IMR-90 (cell line): ENCODE measurements around the gene CCNQ. TPM values are rescaled to one million over a fixed set of nuclear protein-coding genes. Genes with fewer than 3 reads are reported as not detected.

ENCODE experiments used
- ATAC-seq: fragments of 200-7000 bp; cut with Tn5 transposase; 2 replicates; pipeline ENCODE4 v1.9.1; 2020; ENCODE audit warnings: low read depth, mild to moderate bottlenecking, moderate library complexity
- BruUV-seq: library from RNA; stranded (reverse); fragments of 400-500 nt; replicated peaks from 2 replicates; lab custom pipeline; 2021; lab: Mats Ljungman, UMichigan
- CTCF ChIA-PET: fragments of 300-600 bp; formaldehyde crosslinking; extraction: SDS; loops from one replicate; lab custom pipeline; 2021; ENCODE audit warnings: antibody characterized with exemption; lab: Yijun Ruan, JAX
- POLR2A ChIA-PET: fragments of 300-600 bp; sonication (Branson Sonifier 250); formaldehyde crosslinking; loops from one replicate; lab custom pipeline; 2022; ENCODE audit warnings: antibody characterized with exemption; ENCODE audit not compliant: unreplicated experiment; lab: Charles Lee
- DNase-seq: peaks from one replicate; pipeline ENCODE4 v3.0.0; 2013
- H2AFZ ChIP-seq: replicated peaks from 2 replicates; pipeline ENCODE3; 2013; ENCODE audit warnings: low read length, mild to moderate bottlenecking; ENCODE audit not compliant: poor library complexity
- H2AK5ac ChIP-seq: 2 replicates; pipeline ENCODE4 v1.6.1; 2013; ENCODE audit warnings: low read depth, low read length, inconsistent platforms
- H2AK9ac ChIP-seq: replicated peaks from 2 replicates; pipeline ENCODE3; 2013; ENCODE audit warnings: mild to moderate bottlenecking, low read depth, low read length, moderate library complexity; ENCODE audit not compliant: poor library complexity
- H2BK120ac ChIP-seq: 2 replicates; pipeline ENCODE4 v1.6.1; 2013; ENCODE audit warnings: low read depth, low read length, inconsistent platforms
- H2BK15ac ChIP-seq: 3 replicates; pipeline ENCODE4 v1.6.1; 2013; ENCODE audit warnings: low read depth, low read length, inconsistent platforms
- H2BK20ac ChIP-seq: 2 replicates; pipeline ENCODE4 v1.6.1; 2013; ENCODE audit warnings: low read depth, mild to moderate bottlenecking, inconsistent platforms, low read length, moderate library complexity
- H2BK5ac ChIP-seq: 2 replicates; pipeline ENCODE4 v1.6.1; 2013; ENCODE audit warnings: mild to moderate bottlenecking, low read depth, low read length, inconsistent platforms; ENCODE audit not compliant: poor library complexity, severe bottlenecking
- H3K14ac ChIP-seq: replicated peaks from 2 replicates; pipeline ENCODE4 v1.6.1; 2013; ENCODE audit warnings: low read depth, low read length, inconsistent platforms
- H3K18ac ChIP-seq: 2 replicates; pipeline ENCODE4 v1.6.1; 2013; ENCODE audit warnings: low read depth, low read length, control low read depth
- H3K23ac ChIP-seq: 2 replicates; pipeline ENCODE4 v1.6.1; 2013; ENCODE audit warnings: low read depth, low read length, inconsistent platforms
- H3K27ac ChIP-seq: 2 replicates; pipeline ENCODE4 v1.5.1; 2013; ENCODE audit warnings: mild to moderate bottlenecking, control low read depth, low read length; ENCODE audit not compliant: insufficient read depth
- H3K27me3 ChIP-seq: 2 replicates; pipeline ENCODE4 v1.6.1; 2013; ENCODE audit warnings: low read length; ENCODE audit not compliant: control insufficient read depth, insufficient read depth
- H3K36me3 ChIP-seq: 2 replicates; pipeline ENCODE4 v1.6.1; 2013; ENCODE audit warnings: low read length, mixed read lengths; ENCODE audit not compliant: control insufficient read depth, insufficient read depth
- H3K4ac ChIP-seq: 2 replicates; pipeline ENCODE4 v1.6.1; 2013; ENCODE audit warnings: low read depth, low read length, inconsistent platforms
- H3K4me1 ChIP-seq: 2 replicates; pipeline ENCODE4 v1.6.1; 2013; ENCODE audit warnings: low read length, mixed read lengths; ENCODE audit not compliant: control insufficient read depth, insufficient read depth
- H3K4me2 ChIP-seq: 2 replicates; pipeline ENCODE4 v1.6.1; 2013; ENCODE audit warnings: low read depth, mild to moderate bottlenecking, control low read depth, low read length, moderate library complexity
- H3K4me3 ChIP-seq: 2 replicates; pipeline ENCODE4 v1.5.1; 2013; ENCODE audit warnings: low read depth, mild to moderate bottlenecking, control low read depth, low read length, moderate library complexity; ENCODE audit not compliant: insufficient read depth
- H3K56ac ChIP-seq: 2 replicates; pipeline ENCODE4 v1.6.1; 2013; ENCODE audit warnings: low read length, inconsistent platforms; ENCODE audit not compliant: insufficient read depth; ENCODE audit errors: extremely low read depth
- H3K79me1 ChIP-seq, 2 experiments: 2 replicates each; pipeline ENCODE4 v1.6.1; 2013; ENCODE audit warnings: low read length in 2 of 2, inconsistent platforms in 1 of 2, low read depth in 1 of 2
- H3K9ac ChIP-seq: 2 replicates; pipeline ENCODE4 v1.6.1; 2013; ENCODE audit warnings: low read depth, low read length, control low read depth
- H3K9me1 ChIP-seq: 2 replicates; pipeline ENCODE4 v1.6.1; 2013; ENCODE audit warnings: low read length, inconsistent platforms; ENCODE audit not compliant: insufficient read depth
- H3K9me3 ChIP-seq: 2 replicates; pipeline ENCODE4 v1.6.1; 2013; ENCODE audit warnings: low read length; ENCODE audit not compliant: control insufficient read depth, insufficient read depth
- H4K20me1 ChIP-seq: 2 replicates; pipeline ENCODE4 v1.6.1; 2013; ENCODE audit warnings: low read length, inconsistent platforms; ENCODE audit not compliant: insufficient read depth
- H4K5ac ChIP-seq: 2 replicates; pipeline ENCODE4 v1.6.1; 2013; ENCODE audit warnings: mild to moderate bottlenecking, low read depth, low read length, control low read depth
- H4K8ac ChIP-seq, 2 experiments: 2 replicates each; pipeline ENCODE4 v1.6.1; 2013; ENCODE audit warnings: low read depth in 2 of 2, low read length in 2 of 2, control low read depth in 1 of 2, inconsistent platforms in 1 of 2
- H4K91ac ChIP-seq: 2 replicates; pipeline ENCODE4 v1.6.1; 2013; ENCODE audit warnings: low read depth, low read length, inconsistent platforms; ENCODE audit not compliant: insufficient read depth
- CEBPB ChIP-seq: IDR thresholded peaks from 2 replicates; pipeline ENCODE4 v1.6.1; 2012; ENCODE audit warnings: low read depth, low read length, improper control_type of control experiment
- CHD1 ChIP-seq: IDR thresholded peaks from 2 replicates; pipeline ENCODE4 v1.6.1; 2012; ENCODE audit warnings: low read depth, low read length, improper control_type of control experiment
- CTCF ChIP-seq: conservative IDR thresholded peaks from 2 replicates; pipeline ENCODE4 v1.5.1; 2012; ENCODE audit warnings: mild to moderate bottlenecking, low read depth, low read length, improper control_type of control experiment
- FOS ChIP-seq: fragments of 150-350 bp; IDR thresholded peaks from 2 replicates; pipeline ENCODE4 v1.6.1; 2016; ENCODE audit warnings: low read depth, low read length
- MAFK ChIP-seq: IDR thresholded peaks from 2 replicates; pipeline ENCODE4 v1.6.1; 2012; ENCODE audit warnings: low read depth, low read length, improper control_type of control experiment
- MAZ ChIP-seq: IDR thresholded peaks from 2 replicates; pipeline ENCODE4 v1.6.1; 2012; ENCODE audit warnings: low read depth, mild to moderate bottlenecking, low read length, improper control_type of control experiment, moderate library complexity, borderline replicate concordance
- RAD21 ChIP-seq: IDR thresholded peaks from 2 replicates; pipeline ENCODE4 v1.6.1; 2012; ENCODE audit warnings: low read length, improper control_type of control experiment
- RFX5 ChIP-seq: IDR thresholded peaks from 2 replicates; pipeline ENCODE4 v1.8.0; 2012; ENCODE audit warnings: low read depth, mild to moderate bottlenecking, low read length, moderate library complexity
- SMC3 ChIP-seq: fragments of 150-350 bp; IDR thresholded peaks from 2 replicates; pipeline ENCODE4 v1.6.1; 2016; ENCODE audit warnings: low read depth, mild to moderate bottlenecking, antibody characterized with exemption, low read length, moderate library complexity
- WGBS, 2 experiments: methylation state at CpG; one replicate each; pipeline versions ENCODE4 v1.1.5 to v1.1.7; 2013; ENCODE audit warnings: missing lambda C conversion rate in 2 of 2; ENCODE audit not compliant: insufficient read length in 1 of 2; ENCODE audit errors: extremely low coverage in 2 of 2; 5-methylcytosine and 5-hydroxymethylcytosine counted together
- dilution Hi-C: fragments of 300-500 bp; cut with HindIII; formaldehyde crosslinking; loops from one replicate; pipeline ENCODE4 v1.14.3; 2018; ENCODE audit warnings: low sequenced_read_pairs; ENCODE audit not compliant: unreplicated experiment
- in situ Hi-C: fragments of 300-500 bp; cut with MboI; formaldehyde crosslinking; loops from 3 replicates; pipeline ENCODE4 v1.14.3; 2019; ENCODE audit warnings: low sequenced_read_pairs, inconsistent platforms, mixed read lengths
- intact Hi-C: fragments of 100-400 bp; cut with micrococcal nuclease; formaldehyde crosslinking; loops from 2 replicates; pipeline ENCODE4 v1.10.0; 2022
- polyA plus RNA-seq, 3 experiments: library from polyadenylated mRNA; depleted of rRNA; stranded (reverse); fragments of >200 nt; gene quantifications; 2 replicates each; pipeline ENCODE4 v1.2.3, GENCODE V29; 2012; ENCODE audit warnings: low replicate concordance in 1 of 3
- total RNA-seq: library from RNA; depleted of rRNA; stranded (reverse); fragments of >200 nt; gene quantifications from 2 replicates; pipeline ENCODE4 v1.2.3, GENCODE V29; 2012
- TF ChIP-seq, protein P1 (sequence below): fragments of 150-350 bp; IDR thresholded peaks from 2 replicates; pipeline ENCODE4 v1.6.1; 2016; ENCODE audit warnings: low read depth, mild to moderate bottlenecking, low read length, moderate library complexity, borderline replicate concordance

The CCNQ gene
- total and polyA plus RNA-seq, 2 of the 4 experiments (the other 2 are of a cell fraction): 27.6 to 35.2 TPM

DNA sequence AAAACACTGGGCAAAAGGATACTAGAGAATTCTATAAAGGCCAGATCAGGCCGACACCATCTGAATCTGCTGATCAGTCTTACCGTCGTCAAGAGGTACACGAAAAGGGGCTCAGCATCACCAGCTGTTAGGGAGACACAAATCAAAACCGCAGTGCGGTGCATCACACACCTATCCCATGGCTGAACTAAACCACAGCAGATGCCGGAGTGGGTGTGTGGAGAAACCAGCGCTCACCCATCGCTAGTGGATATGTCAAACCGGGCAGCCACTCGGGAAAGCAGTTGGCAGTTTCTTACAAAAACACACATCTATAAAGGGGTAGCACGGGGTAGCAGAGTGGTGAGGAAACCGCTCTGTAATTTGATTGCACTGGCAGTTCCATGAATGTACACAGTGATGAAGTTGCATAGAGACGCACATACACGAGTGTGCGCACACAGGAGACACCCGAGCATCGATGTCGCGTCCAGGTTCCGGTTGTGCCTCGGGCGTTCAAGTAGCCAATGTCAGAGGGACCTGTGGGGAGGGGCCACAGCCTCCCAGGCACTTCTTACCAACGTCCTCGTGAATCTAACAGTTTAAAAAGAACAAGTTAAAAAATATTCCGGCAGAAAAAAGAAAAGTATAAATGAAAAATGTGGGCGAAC, 23.1 kb upstream of the CCNQ start:
- TF ChIP-seq, protein P1, sequence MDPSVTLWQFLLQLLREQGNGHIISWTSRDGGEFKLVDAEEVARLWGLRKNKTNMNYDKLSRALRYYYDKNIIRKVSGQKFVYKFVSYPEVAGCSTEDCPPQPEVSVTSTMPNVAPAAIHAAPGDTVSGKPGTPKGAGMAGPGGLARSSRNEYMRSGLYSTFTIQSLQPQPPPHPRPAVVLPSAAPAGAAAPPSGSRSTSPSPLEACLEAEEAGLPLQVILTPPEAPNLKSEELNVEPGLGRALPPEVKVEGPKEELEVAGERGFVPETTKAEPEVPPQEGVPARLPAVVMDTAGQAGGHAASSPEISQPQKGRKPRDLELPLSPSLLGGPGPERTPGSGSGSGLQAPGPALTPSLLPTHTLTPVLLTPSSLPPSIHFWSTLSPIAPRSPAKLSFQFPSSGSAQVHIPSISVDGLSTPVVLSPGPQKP: no peak
- TF ChIP-seq CTCF (no peak), SMC3 (no peak), FOS (no peak), MAFK (no peak), CEBPB (no peak), MAZ (no peak), RAD21 (no peak), CHD1 (no peak), RFX5 (no peak)
- Histone ChIP-seq H2AK5ac (no peak overlapping the region), H3K9me1 (no peaks in the 10 kb centered on the region), H3K14ac (no peak overlapping the region), H3K18ac (no peak overlapping the region), H3K23ac (no peak overlapping the region), H4K20me1 (no peaks in the 10 kb centered on the region), H4K5ac (no peak overlapping the region), H3K4me2 (no peak overlapping the region), H3K56ac (no peak overlapping the region), H2BK120ac (no peak overlapping the region), H2AFZ (no peak overlapping the region), H4K8ac (no peak overlapping the region), H3K4me3 (no peak overlapping the region), H3K4me1 (no peaks in the 10 kb centered on the region), H3K36me3 (no peaks in the 10 kb centered on the region), H3K27me3 (peaks cover 16% of the 10 kb centered on the region), H2BK20ac (no peak overlapping the region), H2BK15ac (no peak overlapping the region), H3K9me3 (no peaks in the 10 kb centered on the region; the same call in 1 of the 2 replicates), H4K91ac (no peak overlapping the region), H3K9ac (no peak overlapping the region), H2AK9ac (no peak overlapping the region), H3K79me1 (no peaks in the 10 kb centered on the region), H3K27ac (no peak overlapping the region), H2BK5ac (no peak overlapping the region), H3K4ac (no peak overlapping the region)
- ChIA-PET CTCF (interaction anchor here (1.2 kb wide), 1 partner anchor 13 kb away, joined by 4 read pairs; no protein-coding TSS in a partner anchor), POLR2A (no interaction called here)
- dilution Hi-C loops (no loop called here), in situ Hi-C loops (no loop called here), intact Hi-C loops (no loop called here)
- 75% methylated on average over 6 of the region's 27 CpGs; no CpG with 5 or more reads in 1 of the 2 experiments for WGBS, 2 experiments
- DNase-seq (no peak), ATAC-seq (no peak)
- no TSS peak for BruUV-seq
